NCI-H2196 treated with DMSO at 0.1 percent for 48 hours (cell line): ENCODE data around the gene KMT5C.

Experiments
- DNase-seq: peaks from one replicate; lab custom pipeline; 2025; ENCODE audit not compliant: unreplicated experiment; lab: John Stamatoyannopoulos, UW

The KMT5C gene

DNA sequence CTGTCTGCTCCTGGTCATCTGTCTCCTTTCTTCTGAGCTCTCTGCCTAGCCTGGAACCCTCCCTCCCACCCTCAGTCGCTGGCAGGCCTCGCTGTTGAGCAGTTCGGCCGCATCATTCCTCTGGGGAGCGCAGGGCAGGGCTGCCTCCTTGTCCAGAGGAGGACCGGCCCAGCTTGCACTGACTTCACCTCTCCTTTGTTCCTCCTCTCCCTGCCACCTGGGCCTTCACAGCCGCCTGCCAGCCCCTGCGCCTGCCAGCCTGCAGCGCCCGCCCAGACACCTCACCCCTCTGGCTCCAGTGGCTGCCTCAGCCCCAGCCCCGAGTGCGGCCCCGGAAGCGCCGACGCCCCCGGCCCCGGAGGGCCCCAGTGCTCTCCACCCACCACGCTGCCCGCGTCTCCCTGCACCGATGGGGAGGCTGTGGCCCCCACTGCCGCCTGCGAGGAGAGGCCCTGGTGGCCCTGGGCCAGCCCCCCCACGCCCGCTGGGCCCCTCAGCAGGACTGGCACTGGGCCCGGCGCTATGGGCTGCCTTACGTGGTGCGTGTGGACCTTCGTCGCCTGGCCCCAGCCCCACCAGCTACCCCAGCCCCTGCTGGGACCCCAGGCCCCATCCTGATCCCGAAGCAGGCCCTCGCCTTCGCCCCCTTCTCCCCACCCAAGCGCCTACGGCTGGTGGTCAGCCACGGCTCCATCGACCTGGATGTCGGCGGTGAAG is 7.2 kb downstream of the KMT5C start:
- DNase-seq, result no peak

DNA sequence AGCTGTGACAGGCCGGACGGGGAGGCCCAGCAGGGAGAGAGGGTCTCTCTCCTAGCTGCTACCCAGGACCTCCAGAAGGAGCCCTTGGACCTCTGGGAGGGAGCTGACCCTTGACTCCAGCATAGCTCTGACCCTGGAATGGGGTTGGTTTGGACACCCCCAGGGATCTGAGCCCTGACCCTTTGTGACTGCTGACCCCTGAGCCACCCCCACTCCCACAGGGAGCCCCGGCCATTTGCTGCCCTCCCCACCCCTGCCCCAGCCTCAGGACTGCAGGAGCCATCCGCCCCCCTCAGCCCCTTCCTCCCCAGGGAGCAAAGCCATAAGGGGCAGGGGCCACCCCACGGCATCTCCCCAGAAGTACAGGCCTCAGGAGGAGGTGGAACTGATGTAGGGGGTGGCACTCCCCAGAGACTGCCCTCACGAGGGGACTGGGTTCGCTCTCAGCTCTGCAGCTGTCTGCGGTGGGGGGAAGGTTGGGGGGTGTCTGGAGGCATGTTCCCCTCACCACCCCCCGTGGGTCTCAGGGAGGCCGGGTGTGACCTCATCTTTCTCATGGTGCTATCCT is 7.8 kb downstream of the KMT5C start:
- DNase-seq, result no peak

DNA sequence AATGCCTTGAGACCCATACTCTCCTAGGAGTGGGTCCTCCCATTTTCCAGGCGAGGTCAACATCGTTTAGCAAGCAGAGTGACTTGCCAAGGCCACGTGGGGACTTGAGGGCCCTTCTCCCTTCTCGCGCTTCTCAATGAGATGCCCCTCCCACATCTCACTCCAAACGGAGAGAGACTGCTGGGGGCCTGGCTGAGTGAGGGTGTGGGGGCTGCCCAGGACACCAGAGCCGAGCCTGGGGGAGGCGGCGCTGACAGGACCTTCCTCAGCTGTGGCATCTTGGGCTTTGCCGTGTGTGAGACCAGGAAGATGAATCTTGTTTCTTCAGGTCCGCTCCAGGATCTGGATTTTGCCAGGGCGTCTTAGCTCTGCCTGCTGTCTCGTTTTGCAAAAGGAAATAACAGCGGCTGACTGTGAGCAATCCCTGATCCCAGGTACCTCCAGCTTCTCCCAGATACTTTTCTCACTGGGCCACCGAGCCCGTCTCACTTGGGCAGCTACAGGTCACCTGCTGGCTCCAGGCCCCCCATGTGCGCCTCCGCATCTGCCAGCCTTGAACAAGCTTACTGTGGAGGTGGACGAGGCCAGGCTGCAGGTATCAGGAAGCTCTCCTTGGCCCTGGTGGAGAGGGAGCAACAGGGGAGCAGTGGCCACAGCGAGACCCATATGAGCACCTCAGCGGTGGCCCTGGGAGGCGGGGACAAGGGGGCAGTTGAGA is 8.8 kb downstream of the KMT5C start:
- DNase-seq, result no peak

DNA sequence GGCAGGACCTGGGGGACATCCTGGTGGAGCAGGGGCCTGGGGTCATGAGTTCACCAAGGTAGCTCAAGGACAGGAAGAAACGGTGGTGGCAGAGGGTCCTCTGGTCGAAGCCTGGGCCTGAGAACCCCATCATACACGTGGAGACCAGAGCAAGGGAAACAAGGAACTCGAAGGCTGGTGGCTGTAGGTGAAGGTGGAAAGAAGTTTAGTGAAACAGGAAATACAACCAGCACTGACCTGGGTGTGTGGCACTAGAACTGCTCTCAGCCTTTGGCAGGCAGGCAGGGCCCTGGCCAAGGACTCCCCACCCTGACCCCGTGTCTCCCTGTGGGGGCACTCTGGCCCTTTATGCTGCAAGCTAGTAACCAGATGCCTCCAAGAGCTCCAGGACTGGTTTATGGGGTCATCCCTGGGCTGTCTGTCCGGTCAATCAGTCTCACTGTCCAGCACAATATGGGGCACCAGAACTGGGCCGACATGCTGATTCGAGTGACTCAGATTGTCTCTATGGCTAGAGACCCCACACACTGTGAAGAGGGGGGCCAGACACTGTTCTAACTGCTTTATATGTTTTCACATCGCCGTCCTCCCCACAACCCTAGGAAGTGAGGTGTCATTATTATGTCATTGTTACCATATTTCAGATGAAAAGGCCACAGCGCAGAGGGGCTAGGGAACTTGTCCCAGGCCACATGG is 11.1 kb downstream of the KMT5C start:
- DNase-seq, result no peak

DNA sequence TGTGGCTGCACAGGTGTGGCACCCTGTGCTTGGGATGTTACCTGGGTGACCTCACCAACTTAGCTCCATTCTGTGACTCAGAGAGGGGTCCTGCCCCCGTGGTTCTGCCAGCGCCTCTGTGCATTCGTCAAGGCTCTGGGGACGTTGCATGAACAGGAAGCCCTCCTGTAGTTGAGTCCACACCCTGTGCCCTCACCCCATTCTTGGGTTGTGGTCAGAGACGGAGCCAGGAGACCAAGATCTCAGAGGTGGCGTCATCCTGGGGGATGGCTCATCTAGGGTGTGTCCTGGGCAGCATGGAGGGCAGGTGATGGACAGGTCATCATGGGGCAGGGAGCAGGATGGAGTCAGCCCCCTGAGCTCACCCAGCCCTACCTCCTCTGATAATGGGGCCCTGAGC is 12.4 kb downstream of the KMT5C start:
- no peak for DNase-seq

DNA sequence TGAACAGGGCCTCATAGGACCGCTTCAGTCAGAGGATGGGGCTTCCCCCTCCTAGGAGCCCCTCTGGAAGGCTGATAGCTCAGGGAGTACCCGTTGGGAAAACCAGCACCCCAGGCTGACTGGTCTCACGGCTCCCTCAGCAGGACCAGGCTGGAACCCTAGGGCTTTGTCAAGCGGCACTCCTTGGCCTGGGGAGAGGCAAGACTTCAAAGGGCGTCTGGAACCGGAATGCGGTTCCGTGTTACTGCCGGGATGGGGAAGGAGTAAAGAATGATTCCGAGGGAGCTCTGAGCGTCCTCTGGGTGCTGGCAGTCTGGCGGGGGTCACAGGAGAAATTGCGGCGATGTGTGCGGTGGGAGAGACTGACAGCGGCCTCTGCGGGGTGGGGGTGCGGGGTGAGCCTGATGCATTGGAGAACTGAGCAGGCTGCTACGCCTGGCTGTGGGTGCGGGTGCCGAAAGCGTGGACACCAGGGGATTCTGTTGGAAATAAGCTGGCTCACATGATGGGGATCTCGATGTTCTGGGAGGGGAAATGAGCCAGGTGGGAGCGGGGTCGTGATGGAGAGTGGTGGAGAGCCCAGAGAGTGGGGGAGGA is 13.0 kb downstream of the KMT5C start:
- DNase-seq, result no peak

DNA sequence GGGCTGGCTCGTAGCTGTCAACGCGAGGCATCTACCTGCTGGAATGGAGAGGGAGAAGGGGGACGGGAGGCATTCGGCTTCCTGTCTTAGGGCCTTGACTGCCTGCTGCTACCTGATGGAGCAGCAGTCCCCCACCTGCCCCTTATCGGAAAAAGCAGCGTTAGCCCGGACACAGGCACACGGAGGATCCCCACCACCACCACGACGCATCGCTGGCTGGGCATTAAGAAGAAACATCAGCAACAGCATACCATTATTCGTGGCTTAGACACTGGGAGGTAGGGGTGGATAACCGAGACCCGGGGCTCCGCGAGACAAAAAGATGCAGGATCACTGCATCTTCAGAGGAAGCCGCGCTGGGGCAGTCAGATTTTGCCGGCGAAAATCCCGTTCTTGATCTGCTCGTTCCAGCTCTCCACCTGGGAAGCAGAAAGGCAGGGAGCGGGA is 13.7 kb downstream of the KMT5C start:
- DNase-seq, result no peak

DNA sequence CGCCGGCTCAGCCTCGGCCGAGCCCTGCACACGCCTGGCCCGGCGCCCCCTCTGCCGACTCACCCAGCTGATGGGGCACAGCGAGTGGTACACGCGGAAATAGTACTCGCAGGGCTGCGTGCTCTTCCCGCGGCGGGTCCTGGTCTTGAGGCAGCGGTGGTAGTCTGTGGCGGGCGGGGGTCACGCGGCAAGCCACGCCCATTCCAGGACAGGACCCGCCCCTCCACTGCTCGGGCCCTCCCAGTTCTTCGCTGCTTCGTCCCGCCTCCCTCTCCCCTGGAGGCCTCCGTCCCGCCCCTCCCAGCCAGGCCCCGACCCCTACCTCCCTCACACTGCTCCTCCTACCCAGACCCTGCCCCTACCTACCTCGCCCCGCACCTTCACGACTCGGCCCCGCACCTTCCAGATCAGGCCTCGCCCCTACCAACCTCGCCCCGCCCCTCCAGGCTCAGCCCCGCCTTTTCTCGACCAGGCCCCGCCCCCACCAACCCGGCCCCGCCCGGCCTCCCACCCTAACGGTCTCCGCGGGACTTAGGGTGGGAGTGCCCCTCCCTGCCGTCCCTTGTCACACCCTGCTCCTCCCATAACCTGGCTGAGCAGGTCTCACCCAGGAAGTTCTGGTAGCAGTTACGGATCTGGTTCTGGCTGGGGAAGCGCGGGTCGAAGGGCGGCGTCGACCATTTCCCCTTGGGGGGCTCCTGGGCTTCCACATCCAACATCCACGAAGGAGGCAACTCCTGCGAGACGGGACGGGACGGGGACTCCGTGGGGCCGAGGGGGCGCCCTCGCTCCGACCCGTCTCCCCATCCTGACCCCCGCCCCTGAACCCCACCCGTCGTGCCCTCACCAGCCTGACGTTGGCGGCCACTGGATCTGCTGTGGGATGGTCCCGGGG is 14.4 kb downstream of the KMT5C start:
- DNase-seq, result no peak

DNA sequence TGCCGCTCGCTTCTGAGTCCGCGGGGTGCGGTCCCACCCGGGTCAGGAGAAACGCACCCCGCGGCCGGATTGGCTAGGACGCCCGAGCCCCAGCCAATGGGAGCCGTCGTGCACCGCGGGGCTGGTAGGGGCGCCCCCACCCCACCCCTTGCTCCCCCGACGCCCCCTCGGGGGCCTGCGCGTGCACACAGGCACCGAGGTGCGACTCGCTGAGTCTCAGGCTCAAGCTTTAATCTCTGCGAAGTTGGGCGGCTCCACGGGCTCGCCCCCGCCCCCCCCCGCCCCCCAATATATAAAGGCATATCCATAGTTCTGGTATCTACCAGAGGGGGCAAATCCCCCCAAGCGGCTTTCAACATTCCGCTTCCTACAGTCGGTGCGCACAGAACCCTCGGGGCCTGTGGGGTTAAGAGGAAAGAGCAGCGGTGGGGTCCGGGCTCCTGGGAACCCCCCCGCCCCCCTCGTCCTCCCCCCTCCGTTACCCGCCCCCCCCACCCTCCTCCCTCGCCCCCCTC is 15.1 kb downstream of the KMT5C start, which contains the start of gene COX6B2:
COX6B2 (minus strand) TSS at position 22 of the 515 bp plus-strand sequence. CDS start 198 bp downstream, outside the sequence.
- DNase-seq, result no peak

DNA sequence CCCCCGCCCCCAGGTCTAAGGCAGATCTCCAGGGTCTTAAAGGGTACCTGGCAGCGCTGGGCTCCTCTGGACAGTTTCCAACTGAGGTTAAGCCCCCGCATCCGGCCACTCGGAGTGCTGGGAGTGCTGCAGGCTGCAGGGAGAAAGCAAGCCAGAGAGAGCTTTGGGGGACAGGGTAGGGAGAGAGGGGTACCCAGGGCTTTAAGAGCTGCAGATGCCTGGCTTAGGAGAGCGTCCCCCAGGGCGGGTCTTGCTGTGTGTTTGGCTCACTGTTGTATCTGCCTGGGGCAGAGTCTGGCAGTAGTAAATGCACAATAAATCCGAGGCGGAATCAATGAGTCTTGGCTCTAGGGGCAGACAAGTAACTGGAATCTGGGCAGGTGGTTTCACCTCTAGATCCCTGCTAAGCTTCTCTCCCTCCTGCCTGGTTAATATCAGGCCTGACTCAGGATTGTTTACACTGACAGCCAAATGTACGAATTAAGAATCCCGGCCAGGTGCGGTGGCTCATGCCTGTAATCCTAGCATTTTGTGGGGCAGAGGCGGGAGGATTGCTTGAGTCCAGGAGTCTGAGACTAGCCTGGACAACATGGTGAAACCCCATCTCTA is 15.6 kb downstream of the KMT5C start:
- no peak for DNase-seq

DNA sequence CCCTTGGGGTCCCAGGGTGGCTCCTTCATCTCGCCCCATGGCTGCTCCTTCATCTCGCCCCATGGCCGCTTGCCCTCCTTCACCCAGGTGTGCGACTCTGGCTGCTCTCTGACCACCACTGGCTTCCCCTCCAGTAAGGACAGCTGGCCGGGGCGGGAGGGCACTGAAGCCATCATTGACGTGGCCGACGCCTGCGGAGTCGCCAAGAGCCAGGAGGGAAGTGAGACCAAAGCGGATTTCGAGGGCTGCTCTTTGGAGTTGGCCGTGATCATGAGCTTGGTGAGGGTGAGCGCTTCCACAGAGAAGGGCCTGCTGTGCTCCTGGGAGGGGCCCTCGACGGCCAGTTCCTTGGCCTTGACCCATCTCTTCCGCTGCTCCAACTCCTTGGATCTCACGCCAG is 18.8 kb downstream of the KMT5C start:
- DNase-seq, result no peak

DNA sequence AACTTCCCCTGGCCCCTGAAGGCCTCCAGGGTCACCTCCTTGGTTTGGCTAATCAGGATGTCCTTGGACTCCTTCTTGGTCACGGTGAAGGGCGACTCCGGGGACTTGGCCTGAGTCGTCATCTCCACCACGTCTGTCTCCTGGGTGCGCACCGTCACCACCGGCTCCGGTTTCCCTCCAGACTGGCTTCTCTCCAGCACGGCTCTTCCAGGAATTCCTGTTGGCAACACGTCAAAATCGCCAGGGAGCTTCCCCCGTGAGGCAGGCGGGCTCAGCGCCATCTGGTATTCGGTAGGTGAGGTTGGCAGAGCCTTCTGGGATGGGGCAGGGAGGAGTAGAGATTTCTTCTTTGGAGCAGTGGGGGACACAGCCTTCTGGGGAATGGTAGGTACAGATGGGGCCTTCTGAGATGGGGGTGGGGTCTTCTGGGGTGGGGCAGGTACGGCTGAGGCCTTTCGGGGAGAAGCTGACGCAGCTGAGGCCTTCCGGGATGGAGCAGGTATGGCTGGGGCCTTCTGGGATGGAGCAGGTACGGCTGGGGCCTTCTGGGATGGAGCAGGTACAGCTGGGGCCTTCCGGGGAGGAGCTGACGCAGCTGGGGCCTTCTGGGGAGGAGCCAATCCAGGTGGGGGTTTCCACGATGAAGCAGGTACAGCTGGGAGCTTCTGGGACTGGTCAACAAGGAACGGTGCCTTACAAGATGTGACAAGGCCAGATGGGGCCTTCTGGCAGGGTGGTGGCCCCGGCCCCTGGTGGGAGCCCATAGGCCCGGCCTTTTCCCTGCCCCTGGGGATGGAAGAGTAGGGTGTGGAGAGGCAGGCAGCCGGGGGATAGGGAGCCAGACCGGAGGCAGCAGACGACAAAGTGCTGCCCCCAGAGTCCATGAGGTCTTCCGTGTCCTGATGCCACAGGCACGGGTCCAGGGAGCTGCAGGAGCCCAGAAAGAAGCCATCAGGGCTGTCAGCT is 19.6 kb downstream of the KMT5C start:
- no peak for DNase-seq

DNA sequence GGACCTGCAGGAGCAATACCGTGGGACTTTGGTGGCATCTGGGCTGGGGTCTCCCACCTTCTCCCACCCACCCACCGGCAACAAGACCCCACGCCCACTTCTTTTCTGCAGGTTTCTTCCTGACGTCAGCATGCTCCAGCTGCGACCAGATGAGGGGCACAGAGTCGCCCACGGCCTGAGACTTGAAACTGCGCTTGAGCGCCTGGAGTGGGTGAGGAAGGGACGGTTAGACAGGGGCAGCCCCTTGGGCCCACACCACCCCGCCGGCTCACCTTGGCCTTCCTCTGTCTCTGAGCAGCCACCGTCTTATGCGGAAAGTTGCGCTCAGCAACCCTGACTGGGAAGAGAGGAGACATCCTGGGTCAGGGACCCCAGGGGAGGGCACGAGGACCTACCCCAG is 21.2 kb downstream of the KMT5C start:
- DNase-seq, result no peak

DNA sequence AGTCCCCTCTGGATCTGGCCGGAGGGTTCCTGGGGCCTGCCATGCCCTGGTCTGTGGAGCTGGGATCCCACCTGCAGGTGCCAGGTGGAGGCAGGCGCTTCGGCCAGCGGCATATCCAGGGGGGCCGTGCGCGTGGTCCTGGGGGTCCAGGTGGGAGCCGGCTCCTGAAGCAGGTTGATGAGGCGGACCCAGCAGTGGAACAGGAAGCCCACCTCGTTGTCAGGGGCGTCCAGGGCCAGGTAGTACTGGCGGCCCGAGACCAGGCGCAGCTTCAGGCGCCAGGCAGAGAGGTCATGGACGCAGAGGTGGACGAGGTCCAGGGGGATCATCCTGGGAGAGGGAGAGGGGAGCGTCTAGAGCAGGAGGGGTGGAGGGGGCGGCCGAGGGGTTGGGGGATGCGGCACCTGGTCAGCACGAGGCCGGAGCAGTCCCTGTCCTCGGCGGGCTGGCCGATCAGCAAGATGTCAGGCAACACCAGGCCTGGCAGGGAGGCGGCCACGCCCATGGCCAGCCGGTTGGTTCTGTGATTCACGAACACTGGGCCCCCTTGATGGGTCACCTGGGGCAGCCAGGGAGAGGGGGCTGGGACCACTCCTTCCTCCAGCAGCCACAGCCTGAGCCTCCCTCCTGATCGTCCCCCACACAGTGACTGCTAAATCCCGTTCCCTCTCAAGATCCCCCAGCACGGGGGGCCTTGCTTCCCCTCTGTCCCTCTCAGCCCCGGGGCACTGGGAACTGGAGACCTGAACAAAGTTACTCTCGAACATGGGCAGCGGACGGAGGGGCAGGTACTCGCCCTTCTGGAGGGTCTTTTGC is 22.7 kb downstream of the KMT5C start:
- DNase-seq, result no peak

DNA sequence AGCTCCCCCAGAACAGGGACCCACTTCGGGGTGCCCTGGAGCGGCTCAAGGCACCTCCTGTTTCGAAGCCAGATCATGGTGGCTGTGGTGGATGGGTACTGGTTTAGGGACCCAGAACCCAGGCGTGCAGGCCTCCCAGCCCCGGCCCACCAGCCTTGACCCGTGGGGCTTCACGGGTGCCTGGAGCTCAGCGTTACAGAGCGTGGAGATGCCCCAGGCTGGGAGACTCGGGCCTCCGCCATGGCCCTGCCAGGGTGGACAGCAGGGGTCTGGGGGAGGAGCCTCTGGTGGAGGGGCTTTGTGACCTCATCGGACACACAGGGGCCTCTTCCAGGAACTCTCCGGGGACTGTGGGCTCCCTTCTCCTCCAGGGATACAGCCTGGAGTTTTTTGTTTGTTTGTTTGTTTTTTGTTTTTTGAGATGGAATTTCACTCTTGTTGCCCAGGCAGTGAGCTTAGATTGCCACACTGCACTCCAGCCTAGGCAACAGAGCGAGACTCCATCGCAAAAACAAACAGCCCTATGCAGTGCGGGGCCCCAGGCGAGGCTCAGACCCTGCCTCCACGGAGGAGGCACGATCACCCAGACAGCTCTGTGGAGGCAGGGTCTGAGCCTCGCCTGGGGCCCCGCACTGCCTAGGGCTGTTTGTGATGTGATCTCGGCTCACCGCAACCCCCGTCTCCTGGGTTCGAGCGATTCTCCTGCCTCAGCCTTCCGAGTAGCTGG is 23.5 kb downstream of the KMT5C start, which contains the start of gene GARIN5B:
GARIN5B (minus strand) TSS at position 271 of the 727 bp plus-strand sequence; CDS start at position 77, 194 bp downstream.
- no peak for DNase-seq

DNA sequence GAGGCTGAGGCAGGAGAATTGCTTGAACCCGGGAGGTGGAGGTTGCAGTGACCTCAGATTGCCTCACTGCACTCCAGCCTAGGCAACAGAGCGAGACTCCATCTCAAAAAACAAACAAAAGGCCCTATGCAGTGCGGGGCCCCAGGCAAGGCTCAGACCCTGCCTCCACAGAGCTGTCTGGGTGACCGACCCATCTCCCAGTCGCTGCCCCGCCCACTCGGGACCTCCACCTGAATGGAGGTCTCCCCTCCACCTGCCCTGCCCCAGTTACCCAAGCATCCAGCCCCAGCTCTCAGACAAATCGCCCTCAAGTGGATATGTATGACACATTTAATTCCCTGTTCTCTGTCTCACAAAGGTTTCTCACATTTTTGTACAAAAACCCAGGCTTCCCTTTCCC is 25.6 kb downstream of the KMT5C start:
- no peak for DNase-seq

DNA sequence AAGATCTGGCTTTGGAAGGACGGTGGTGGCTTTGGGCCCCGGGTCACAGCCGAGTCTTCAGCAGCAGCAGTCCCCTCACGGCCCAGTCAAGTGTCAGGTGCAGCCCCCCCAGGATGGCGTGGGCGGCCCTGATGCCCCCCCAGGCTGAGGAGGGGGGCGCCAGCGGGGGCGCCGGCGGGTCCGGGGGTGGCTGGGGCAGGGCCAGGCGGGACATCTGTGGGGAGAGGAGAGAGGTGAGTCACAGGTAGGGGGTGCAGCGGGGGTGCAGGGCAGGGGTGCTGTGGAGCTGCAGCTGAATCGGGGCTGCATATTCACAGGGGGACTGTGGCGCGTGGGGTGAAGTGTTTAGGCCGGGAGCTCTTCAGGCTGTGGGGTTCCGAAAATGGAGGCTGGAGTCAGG is 26.3 kb downstream of the KMT5C start:
- DNase-seq, result no peak
